AG09319 (cell line): ENCODE data around the gene IL17B.
A peak's percentile ranks its signal among the peaks of the same experiment; 100 is the strongest.

Experiments used
- DNase-seq: peaks from one replicate; pipeline ENCODE4 v3.0.0-alpha.2; 2010; ENCODE audit warnings: low read depth; ENCODE audit errors: extremely low read depth
- CTCF ChIP-seq: IDR thresholded peaks from 2 replicates; pipeline ENCODE4 v1.5.1; 2011; ENCODE audit warnings: low read depth, mild to moderate bottlenecking, inconsistent platforms, low read length, moderate library complexity

The IL17B gene

GRCh38 chr5:149348518-149348917 lies 30.6 kb downstream of the IL17B start:
- DNase-seq = no peak
- TF ChIP-seq CTCF = no peak

- no peak for TF ChIP-seq CTCF
- no peak for DNase-seq
These were observed 33.2 kb downstream of the IL17B start for GRCh38 chr5:149345892-149346222.

- no peak for TF ChIP-seq CTCF
- peak; percentile 94 for DNase-seq
These were observed 33.8 kb downstream of the IL17B start, which contains the start of gene GRPEL2 for GRCh38 chr5:149345147-149345891. Gene GRPEL2 (plus strand): TSS chr5:149345499. CDS start chr5:149345540, 41 bp downstream.

GRCh38 chr5:149344151-149344550 lies 34.9 kb downstream of the IL17B start:
- TF ChIP-seq CTCF = no peak
- DNase-seq = no peak

GRCh38 chr5:149341876-149342275 lies 37.2 kb downstream of the IL17B start:
- TF ChIP-seq CTCF = no peak
- DNase-seq = no peak

- no peak for TF ChIP-seq CTCF
- DNase-seq = no peak
These were observed 38.2 kb downstream of the IL17B start for GRCh38 chr5:149340920-149341319.

- no peak for DNase-seq
These were observed 40.7 kb downstream of the IL17B start for GRCh38 chr5:149338364-149338763.

More at GRCh38 chr5:149338364-149338763, 40.7 kb downstream of the IL17B start:
- no peak for TF ChIP-seq CTCF
